H1 (cell line): ENCODE data around the gene VPS54. TPM values are rescaled to one million over a fixed set of nuclear protein-coding genes. Genes with fewer than 3 reads are reported as not detected.

ENCODE experiments used
- CTCF ChIA-PET: fragments of 300-600 bp; sonication (Branson Sonifier 250); formaldehyde crosslinking; loops from one replicate; lab custom pipeline; 2021; ENCODE audit not compliant: partially characterized antibody; lab: Charles Lee
- POLR2A ChIA-PET: fragments of 300-600 bp; sonication (Branson Sonifier 250); formaldehyde crosslinking; loops from one replicate; lab custom pipeline; 2021; ENCODE audit warnings: inconsistent platforms; ENCODE audit not compliant: partially characterized antibody; lab: Charles Lee
- DNase-seq, 2 experiments: peaks; one replicate each; pipeline versions ENCODE4 v3.0.0 to v3.0.0-alpha.2; 2010 to 2022; ENCODE audit warnings: low spot score in 2 of 2, low read depth in 1 of 2, mixed read lengths in 1 of 2
- FAIRE-seq: peaks from 2 replicates; lab custom pipeline; 2011; peaks lifted over from hg19 to GRCh38; lab: Jason Lieb, UNC
- H2AFZ ChIP-seq: 2 replicates; pipeline ENCODE4 v1.8.1; 2012; ENCODE audit warnings: low read length, inconsistent platforms
- H2AK5ac ChIP-seq: 2 replicates; pipeline ENCODE4 v1.6.1; 2013; ENCODE audit warnings: low read depth, low read length
- H2BK120ac ChIP-seq: replicated peaks from 2 replicates; pipeline ENCODE3; 2013; ENCODE audit warnings: low read depth, low read length, inconsistent platforms
- H2BK12ac ChIP-seq: 2 replicates; pipeline ENCODE4 v1.6.1; 2013; ENCODE audit warnings: low read depth, low read length
- H2BK15ac ChIP-seq: 2 replicates; pipeline ENCODE4 v1.6.1; 2013; ENCODE audit warnings: low read length
- H2BK20ac ChIP-seq: 2 replicates; pipeline ENCODE4 v1.6.1; 2013; ENCODE audit warnings: low read length
- H2BK5ac ChIP-seq: 2 replicates; pipeline ENCODE4 v1.6.1; 2013; ENCODE audit warnings: low read depth, low read length
- H3K14ac ChIP-seq: 2 replicates; pipeline ENCODE4 v1.6.1; 2013; ENCODE audit warnings: inconsistent platforms; ENCODE audit not compliant: insufficient read length
- H3K18ac ChIP-seq: 2 replicates; pipeline ENCODE4 v1.6.1; 2013; ENCODE audit warnings: low read length; ENCODE audit errors: extremely low read depth
- H3K23ac ChIP-seq: 2 replicates; pipeline ENCODE4 v1.6.1; 2013; ENCODE audit warnings: inconsistent platforms; ENCODE audit not compliant: insufficient read length
- H3K23me2 ChIP-seq: 2 replicates; pipeline ENCODE4 v1.6.1; 2013; ENCODE audit warnings: low read depth, low read length
- H3K27ac ChIP-seq: 2 replicates; pipeline ENCODE4 v1.6.1; 2011; ENCODE audit warnings: low read depth, low read length, inconsistent platforms
- H3K27me3 ChIP-seq, 4 experiments: replicated peaks in 1 of 4; 1 replicate in 1 of 4; 2 replicates in 3 of 4; pipeline versions ENCODE4 v1.6.1 to v1.8.1; 2011 to 2013; ENCODE audit warnings: low read length in 3 of 4, mild to moderate bottlenecking in 3 of 4, inconsistent platforms in 2 of 4, mixed read lengths in 2 of 4, moderate library complexity in 1 of 4; ENCODE audit not compliant: control insufficient read depth in 3 of 4, insufficient read depth in 3 of 4; ENCODE audit errors: extremely low read depth in 1 of 4
- H3K36me3 ChIP-seq, 4 experiments: 2 replicates each; pipeline versions ENCODE4 v1.6.1 to v1.8.1; 2011 to 2013; ENCODE audit warnings: mild to moderate bottlenecking in 4 of 4, low read length in 3 of 4, moderate library complexity in 2 of 4, control low read depth in 1 of 4, inconsistent platforms in 1 of 4; ENCODE audit not compliant: insufficient read depth in 4 of 4, control insufficient read depth in 2 of 4
- H3K4ac ChIP-seq: replicated peaks from 2 replicates; pipeline ENCODE3; 2013; ENCODE audit warnings: low read length, low read depth, mixed read lengths, inconsistent platforms; ENCODE audit not compliant: insufficient read length
- H3K4me1 ChIP-seq, 4 experiments: replicated peaks in 1 of 4; 1 replicate in 1 of 4; 2 replicates in 3 of 4; pipeline versions ENCODE4 v1.6.1 to v1.8.1; 2011 to 2013; ENCODE audit warnings: low read length in 3 of 4, inconsistent platforms in 2 of 4, mixed read lengths in 1 of 4; ENCODE audit not compliant: insufficient read depth in 4 of 4, control insufficient read depth in 3 of 4
- H3K4me2 ChIP-seq, 2 experiments: 2 replicates each; pipeline versions ENCODE4 v1.6.1 to v1.8.1; 2011 to 2013; ENCODE audit warnings: low read depth in 2 of 2, low read length in 2 of 2, control low read depth in 1 of 2, inconsistent platforms in 1 of 2, mild to moderate bottlenecking in 1 of 2; ENCODE audit not compliant: insufficient read depth in 1 of 2
- H3K4me3 ChIP-seq, 4 experiments: fragments of 200-600, 300-600 bp in 1 of 4; sonication (generic), shearing (Covaris generic), sonication (Bioruptor Twin) in 1 of 4; 2 replicates each; pipeline versions ENCODE4 v1.5.1 to v1.8.1; 2011 to 2016; ENCODE audit warnings: low read length in 4 of 4, low read depth in 3 of 4, control low read depth in 2 of 4, inconsistent platforms in 2 of 4, mild to moderate bottlenecking in 2 of 4, mixed read lengths in 1 of 4, moderate library complexity in 1 of 4; ENCODE audit not compliant: insufficient read depth in 2 of 4; ENCODE audit errors: extremely low read depth in 1 of 4
- H3K56ac ChIP-seq: replicated peaks from 2 replicates; pipeline ENCODE3; 2013; ENCODE audit warnings: low read depth, mild to moderate bottlenecking, mixed read lengths, low read length, inconsistent platforms; ENCODE audit not compliant: insufficient read length
- H3K79me1 ChIP-seq: 2 replicates; pipeline ENCODE4 v1.6.1; 2013; ENCODE audit warnings: low read depth, low read length, control low read depth
- H3K79me2 ChIP-seq, 2 experiments: 2 replicates each; pipeline versions ENCODE4 v1.6.1 to v1.8.1; 2012 to 2013; ENCODE audit warnings: low read length in 2 of 2, mild to moderate bottlenecking in 2 of 2, inconsistent platforms in 1 of 2; ENCODE audit not compliant: insufficient read depth in 2 of 2, control insufficient read depth in 1 of 2
- H3K9ac ChIP-seq, 4 experiments: replicated peaks in 1 of 4; 1 replicate in 1 of 4; 2 replicates in 3 of 4; pipeline versions ENCODE4 v1.6.1 to v1.8.1; 2011 to 2013; ENCODE audit warnings: low read depth in 3 of 4, low read length in 3 of 4, control low read depth in 2 of 4, mild to moderate bottlenecking in 2 of 4, moderate library complexity in 2 of 4, inconsistent platforms in 1 of 4; ENCODE audit errors: extremely low read depth in 1 of 4
- H3K9me3 ChIP-seq, 2 experiments: 2 replicates each; pipeline versions ENCODE4 v1.6.1 to v1.8.1; 2012 to 2013; ENCODE audit warnings: mild to moderate bottlenecking in 2 of 2, moderate library complexity in 2 of 2, control low read depth in 1 of 2, inconsistent platforms in 1 of 2, low read depth in 1 of 2, low read length in 1 of 2, mixed read lengths in 1 of 2; ENCODE audit not compliant: insufficient read depth in 2 of 2
- H4K20me1 ChIP-seq, 2 experiments: replicated peaks in 1 of 2; 2 replicates each; pipeline versions ENCODE3 to v1.8.1; 2011 to 2013; ENCODE audit warnings: inconsistent platforms in 2 of 2, low read length in 2 of 2, mild to moderate bottlenecking in 1 of 2; ENCODE audit not compliant: insufficient read depth in 2 of 2, control insufficient read depth in 1 of 2
- H4K5ac ChIP-seq: 2 replicates; pipeline ENCODE4 v1.6.1; 2013; ENCODE audit warnings: low read length, low read depth, mixed read lengths, inconsistent platforms; ENCODE audit not compliant: insufficient read length
- H4K8ac ChIP-seq: 2 replicates; pipeline ENCODE4 v1.8.0; 2013; ENCODE audit warnings: mild to moderate bottlenecking, moderate library complexity, low read length, inconsistent platforms; ENCODE audit not compliant: insufficient read depth; ENCODE audit errors: extremely low read depth
- H4K91ac ChIP-seq: replicated peaks from 2 replicates; pipeline ENCODE3; 2013; ENCODE audit warnings: low read length, mixed read lengths, inconsistent platforms; ENCODE audit not compliant: insufficient read length
- BCL11A ChIP-seq, 2 experiments: IDR thresholded peaks; one replicate each; pipeline ENCODE4 v1.6.1; 2011; ENCODE audit warnings: low read depth in 2 of 2, low read length in 2 of 2, mild to moderate bottlenecking in 2 of 2
- EP300 ChIP-seq, 2 experiments: IDR thresholded peaks; 1 replicate in 1 of 2; 2 replicates in 1 of 2; pipeline ENCODE4 v1.6.1; 2011 to 2012; ENCODE audit warnings: low read depth in 2 of 2, low read length in 2 of 2, mild to moderate bottlenecking in 2 of 2, borderline replicate concordance in 1 of 2, inconsistent platforms in 1 of 2, moderate library complexity in 1 of 2
- GABPA ChIP-seq: IDR thresholded peaks from 2 replicates; pipeline ENCODE4 v1.6.1; 2011; ENCODE audit warnings: mild to moderate bottlenecking, low read length, moderate library complexity, borderline replicate concordance; ENCODE audit not compliant: insufficient read depth
- MAFK ChIP-seq: IDR thresholded peaks from 2 replicates; pipeline ENCODE4 v1.6.1; 2012; ENCODE audit warnings: low read depth, mild to moderate bottlenecking, improper control_type of control experiment, low read length
- MAX ChIP-seq: IDR thresholded peaks from 2 replicates; pipeline ENCODE4 v1.6.1; 2012; ENCODE audit warnings: inconsistent platforms
- NRF1 ChIP-seq: IDR thresholded peaks from 2 replicates; pipeline ENCODE4 v1.6.1; 2011; ENCODE audit warnings: mild to moderate bottlenecking, low read depth, low read length, improper control_type of control experiment
- PHF8 ChIP-seq: fragments of 200-600 bp; sonication (generic); conservative IDR thresholded peaks from 2 replicates; pipeline ENCODE4 v1.7.1; 2012; ENCODE audit warnings: low read depth, mild to moderate bottlenecking, inconsistent platforms, low read length, moderate library complexity
- POLR2AphosphoS5 ChIP-seq: IDR thresholded peaks from 2 replicates; pipeline ENCODE4 v1.6.1; 2011; ENCODE audit warnings: low read depth, low read length
- RAD21 ChIP-seq, 2 experiments: IDR thresholded peaks in 1 of 2; conservative IDR thresholded peaks in 1 of 2; 2 replicates each; pipeline ENCODE4 v1.6.1; 2011; ENCODE audit warnings: low read depth in 2 of 2, low read length in 2 of 2, improper control_type of control experiment in 1 of 2, inconsistent platforms in 1 of 2, mild to moderate bottlenecking in 1 of 2, moderate library complexity in 1 of 2
- RFX5 ChIP-seq: IDR thresholded peaks from 2 replicates; pipeline ENCODE4 v1.6.1; 2011; ENCODE audit warnings: low read depth, low read length, improper control_type of control experiment, borderline replicate concordance
- SP2 ChIP-seq: IDR thresholded peaks from 2 replicates; pipeline ENCODE4 v1.6.1; 2012; ENCODE audit warnings: mild to moderate bottlenecking, low read length, inconsistent platforms
- TAF1 ChIP-seq: IDR thresholded peaks from 2 replicates; pipeline ENCODE4 v1.6.1; 2011; ENCODE audit warnings: mild to moderate bottlenecking, low read depth, low read length
- WGBS, 2 experiments: shearing (Covaris generic) in 1 of 2; methylation state at CpG; one replicate each; pipeline versions ENCODE4 v1.1.6 to v1.1.7; 2013 to 2015; ENCODE audit warnings: low lambda C conversion rate in 2 of 2, mixed read lengths in 2 of 2, inconsistent platforms in 1 of 2, low coverage in 1 of 2, missing lambda C conversion rate in 1 of 2; ENCODE audit not compliant: insufficient replicate concordance in 2 of 2, insufficient coverage in 1 of 2, insufficient read length in 1 of 2; ENCODE audit errors: extremely low coverage in 1 of 2, missing lambda C conversion rate in 1 of 2; 5-methylcytosine and 5-hydroxymethylcytosine counted together
- polyA plus RNA-seq, 7 experiments: library from polyadenylated mRNA; depleted of rRNA in 3 of 7; stranded (reverse) in 5 of 7; unstranded in 2 of 7; fragments of >200 nt in 5 of 7; fragments of 200-250 nt in 2 of 7; gene quantifications; 1 replicate in 5 of 7; 2 replicates in 1 of 7; 4 replicates in 1 of 7; pipeline versions ENCODE4 v1.2.1 to v1.2.3, GENCODE V29; 2011 to 2013; ENCODE audit warnings: missing spikeins in 2 of 7, mixed read lengths in 2 of 7
- total RNA-seq: library from RNA; stranded (reverse); fragmentation: NEBNext Ultra II Directional; extraction: Animal tissue kit (Norgen Biotek cat#: 25700); gene quantifications from 2 replicates; pipeline ENCODE4 v1.2.1, GENCODE V29; 2021

Gene VPS54
- total and polyA plus RNA-seq, 2 of the 8 experiments (the other 6 are each of a cell fraction or from before 2014, with no cell fraction given), result 3.6 to 13.2 TPM

GRCh38 chr2:64054161-64054915, 35.1 kb upstream of the VPS54 start:
- Histone ChIP-seq H3K27me3 (no peaks in the 10 kb centered on the region), H3K79me2 (no peaks in the 10 kb centered on the region), H3K27ac (no peak overlapping the region), H4K20me1 (no peaks in the 10 kb centered on the region), H2BK120ac (no peak overlapping the region), H4K8ac (no peak overlapping the region), H3K56ac (no peak overlapping the region), H3K4me2 (no peak overlapping the region), H3K23ac (no peak overlapping the region), H2BK15ac (no peak overlapping the region), H3K4ac (no peak overlapping the region), H2BK5ac (no peak overlapping the region), H3K18ac (no peak overlapping the region), H3K4me1 (peaks cover 0 to 10% (median 4%) of the 10 kb centered on the region in 4 experiments; a peak in 5 of 7 replicates), H3K4me3 (no peak overlapping the region), H2AFZ (no peak overlapping the region), H3K36me3 (no peaks in the 10 kb centered on the region), H3K79me1 (no peaks in the 10 kb centered on the region), H3K23me2 (no peaks in the 10 kb centered on the region), H2BK12ac (no peak overlapping the region), H4K5ac (no peak overlapping the region), H3K9me3 (no peaks in the 10 kb centered on the region), H3K9ac (no peak overlapping the region), H4K91ac (no peak overlapping the region), H2AK5ac (no peak overlapping the region), H2BK20ac (no peak overlapping the region), H3K14ac (no peak overlapping the region)
- WGBS, 2 experiments, result 76% methylated on average over 4 of the region's 4 CpGs; no CpG with 5 or more reads in 1 of the 2 experiments
- DNase-seq (no peak), FAIRE-seq (no peak)
- POLR2A ChIA-PET, result interaction anchor here (0.6 to 0.7 kb wide), 2 partner anchors 197 to 1859 kb away, joined by 3 read pairs; no protein-coding TSS in a partner anchor
- CTCF ChIA-PET, result interaction anchor here (0.6 to 1.7 kb wide), 10 partner anchors 26 to 436 kb away, joined by 3 to 6 read pairs (median 4); no protein-coding TSS in a partner anchor
- TF ChIP-seq BCL11A (IDR thresholded peaks at IDR 0.05; ENCODE audit: low read depth in 2 of 2, low read length in 2 of 2), result no peak
- no peak for TF ChIP-seq SP2
- TF ChIP-seq NRF1, result no peak
- TF ChIP-seq MAFK, result no peak
- TF ChIP-seq PHF8, result no peak
- no peak for TF ChIP-seq GABPA
- TF ChIP-seq RAD21 (IDR thresholded peaks at IDR 0.05 in 1 of 2, conservative IDR thresholded peaks at IDR 0.05 in 1 of 2; ENCODE audit: low read depth in 2 of 2, low read length in 2 of 2), result no peak
- no peak for TF ChIP-seq MAX
- no peak for TF ChIP-seq TAF1
- no peak for TF ChIP-seq RFX5
- TF ChIP-seq EP300 (IDR thresholded peaks at IDR 0.05; ENCODE audit: borderline replicate concordance in 1 of 2, low read depth in 2 of 2, low read length in 2 of 2), result no peak
- no peak for TF ChIP-seq POLR2AphosphoS5
